Measurements from ENCODE around the gene FAM120B. TPM values are rescaled to one million over a fixed set of nuclear protein-coding genes. Genes with fewer than 3 reads are reported as not detected.

Gene FAM120B
- total and polyA plus RNA-seq, 2 experiments from 2014 or later, result 17.1 to 29.1 TPM

DNA sequence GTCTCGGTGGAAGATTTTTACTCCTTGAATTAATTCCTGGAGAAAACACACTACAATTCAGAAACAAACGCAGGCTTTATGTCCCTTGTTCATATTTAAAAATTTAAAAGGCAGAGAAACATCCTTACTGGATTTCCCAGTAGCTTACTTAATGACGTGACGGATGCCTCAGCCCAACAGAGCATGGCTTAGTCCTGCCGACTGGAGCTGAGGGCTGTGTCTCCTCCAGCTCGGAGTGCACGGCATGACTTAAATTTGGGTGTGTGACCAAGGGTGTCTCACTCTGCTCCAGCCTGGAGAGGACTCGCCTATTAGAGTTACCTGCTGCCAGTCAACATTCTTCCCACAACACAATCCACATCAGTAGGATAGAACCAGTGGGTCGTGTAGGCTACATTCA, 139.4 kb downstream of the FAM120B start:
- in situ Hi-C loops (cut with MboI), result no loop called here
- 67 to 73% methylated on average over 9 of the region's 9 CpGs for WGBS, 2 experiments (ENCODE audit: low coverage in 1 of 2, low lambda C conversion rate in 2 of 2, missing lambda C conversion rate in 2 of 2)
- no peak for TF ChIP-seq EZH2phosphoT487 (IDR thresholded peaks at IDR 0.05; ENCODE audit: insufficient read depth, low read depth)
- TF ChIP-seq EZH2 (IDR thresholded peaks at IDR 0.05; ENCODE audit: insufficient read depth, poor library complexity, severe bottlenecking), result no peak
- Histone ChIP-seq H3F3A (ENCODE audit: insufficient read depth) (0 out of 2 replicates have a peak, but pooled peaks cover 4% of the 10 kb centered on the region), H3K4me1 (ENCODE audit: insufficient read depth) (0 out of 2 replicates have a peak, but pooled peaks cover 8% of the 10 kb centered on the region), H4K20me1 (ENCODE audit: insufficient read depth) (no peaks in the 10 kb centered on the region), H3K9ac (no peak overlapping the region), H3K36me3 (ENCODE audit: low read depth) (no peaks in the 10 kb centered on the region), H3K79me2 (ENCODE audit: insufficient read depth) (no peaks in the 10 kb centered on the region), H3K27me3 (replicated peaks; ENCODE audit: insufficient read depth) (no peaks in the 10 kb centered on the region), H3K9me2 (ENCODE audit: insufficient read depth) (no peaks in the 10 kb centered on the region), H3K4me3 (no peak overlapping the region), H3K4me2 (ENCODE audit: unreplicated experiment) (no peak overlapping the region), H3K27ac (no peak overlapping the region), H2AFZ (no peak overlapping the region), H3K9me3 (ENCODE audit: low read depth) (no peaks in the 10 kb centered on the region)
- no peak for DNase-seq

- Histone ChIP-seq H3K4me3 (no peak overlapping the region), H3K4me2 (ENCODE audit: unreplicated experiment) (no peak overlapping the region), H3K4me1 (ENCODE audit: insufficient read depth) (0 out of 2 replicates have a peak, but pooled peaks cover 8% of the 10 kb centered on the region), H4K20me1 (ENCODE audit: insufficient read depth) (no peaks in the 10 kb centered on the region), H3K27ac (no peak overlapping the region), H3F3A (ENCODE audit: insufficient read depth) (no peaks in the 10 kb centered on the region), H3K27me3 (replicated peaks; ENCODE audit: insufficient read depth) (no peaks in the 10 kb centered on the region), H2AFZ (no peak overlapping the region), H3K79me2 (ENCODE audit: insufficient read depth) (no peaks in the 10 kb centered on the region), H3K36me3 (ENCODE audit: low read depth) (no peaks in the 10 kb centered on the region), H3K9ac (no peak overlapping the region), H3K9me3 (ENCODE audit: low read depth) (no peaks in the 10 kb centered on the region), H3K9me2 (ENCODE audit: insufficient read depth) (no peaks in the 10 kb centered on the region)
- TF ChIP-seq EZH2phosphoT487 (IDR thresholded peaks at IDR 0.05; ENCODE audit: insufficient read depth, low read depth), result no peak
- TF ChIP-seq EZH2 (IDR thresholded peaks at IDR 0.05; ENCODE audit: insufficient read depth, poor library complexity, severe bottlenecking), result no peak
- 74 to 75% methylated on average over 15 of the region's 15 CpGs for WGBS, 2 experiments (ENCODE audit: low coverage in 1 of 2, low lambda C conversion rate in 2 of 2, missing lambda C conversion rate in 2 of 2)
- DNase-seq, result no peak
- in situ Hi-C loops (cut with MboI), result no loop called here
These were observed 140.4 kb downstream of the FAM120B start for GRCh38 chr6:170446841-170447560.

- no peak for DNase-seq
- Histone ChIP-seq H2AFZ (no peak overlapping the region), H3K4me3 (no peak overlapping the region), H3K4me1 (ENCODE audit: insufficient read depth) (0 out of 2 replicates have a peak, but pooled peaks cover 8% of the 10 kb centered on the region), H3K9me2 (ENCODE audit: insufficient read depth) (no peaks in the 10 kb centered on the region), H3K9me3 (ENCODE audit: low read depth) (no peaks in the 10 kb centered on the region), H3K36me3 (ENCODE audit: low read depth) (no peaks in the 10 kb centered on the region), H4K20me1 (ENCODE audit: insufficient read depth) (no peaks in the 10 kb centered on the region), H3K27ac (no peak overlapping the region), H3F3A (ENCODE audit: insufficient read depth) (no peaks in the 10 kb centered on the region), H3K79me2 (ENCODE audit: insufficient read depth) (no peaks in the 10 kb centered on the region), H3K27me3 (replicated peaks; ENCODE audit: insufficient read depth) (no peaks in the 10 kb centered on the region), H3K4me2 (ENCODE audit: unreplicated experiment) (no peak overlapping the region), H3K9ac (no peak overlapping the region)
- 82 to 85% methylated on average over 14 of the region's 14 CpGs for WGBS, 2 experiments (ENCODE audit: low coverage in 1 of 2, low lambda C conversion rate in 2 of 2, missing lambda C conversion rate in 2 of 2)
- in situ Hi-C loops (cut with MboI), result no loop called here
- TF ChIP-seq EZH2 (IDR thresholded peaks at IDR 0.05; ENCODE audit: insufficient read depth, poor library complexity, severe bottlenecking), result no peak
- no peak for TF ChIP-seq EZH2phosphoT487 (IDR thresholded peaks at IDR 0.05; ENCODE audit: insufficient read depth, low read depth)
These were observed 141.0 kb downstream of the FAM120B start for GRCh38 chr6:170447561-170447930.

- WGBS, 2 experiments (ENCODE audit: low coverage in 1 of 2, low lambda C conversion rate in 2 of 2, missing lambda C conversion rate in 2 of 2), result 90 to 92% methylated on average over 12 of the region's 12 CpGs
- Histone ChIP-seq H3K9me3 (ENCODE audit: low read depth) (no peaks in the 10 kb centered on the region), H3K27me3 (replicated peaks; ENCODE audit: insufficient read depth) (no peaks in the 10 kb centered on the region), H3K4me1 (ENCODE audit: insufficient read depth) (0 out of 2 replicates have a peak, but pooled peaks cover 8% of the 10 kb centered on the region), H3K36me3 (ENCODE audit: low read depth) (no peaks in the 10 kb centered on the region), H3K4me2 (ENCODE audit: unreplicated experiment) (no peak overlapping the region), H3K4me3 (no peak overlapping the region), H2AFZ (no peak overlapping the region), H3F3A (ENCODE audit: insufficient read depth) (no peaks in the 10 kb centered on the region), H4K20me1 (ENCODE audit: insufficient read depth) (no peaks in the 10 kb centered on the region), H3K27ac (no peak overlapping the region), H3K9me2 (ENCODE audit: insufficient read depth) (no peaks in the 10 kb centered on the region), H3K79me2 (ENCODE audit: insufficient read depth) (no peaks in the 10 kb centered on the region), H3K9ac (no peak overlapping the region)
- in situ Hi-C loops (cut with MboI), result no loop called here
- TF ChIP-seq EZH2phosphoT487 (IDR thresholded peaks at IDR 0.05; ENCODE audit: insufficient read depth, low read depth), result no peak
- TF ChIP-seq EZH2 (IDR thresholded peaks at IDR 0.05; ENCODE audit: insufficient read depth, poor library complexity, severe bottlenecking), result no peak
- DNase-seq, result no peak
These were observed 141.8 kb downstream of the FAM120B start for GRCh38 chr6:170448317-170448716.
